WI38 (cell line): Measurements from ENCODE around the gene MRPL3.

Experiments used
- H3K4me3 ChIP-seq: 2 replicates; pipeline ENCODE4 v1.5.1; 2011; ENCODE audit warnings: low read depth, mild to moderate bottlenecking, control low read depth, low read length
- TF ChIP-seq, protein P1 (sequence below): IDR thresholded peaks from 2 replicates; pipeline ENCODE4 v1.5.1; 2012; ENCODE audit warnings: low read depth, mild to moderate bottlenecking, control low read depth, low read length

MRPL3 gene

GRCh38 chr3:131532645-131533044 is 29.9 kb upstream of the MRPL3 start:
- no peak overlapping the region for H3K4me3 ChIP-seq
- TF ChIP-seq, protein P1, sequence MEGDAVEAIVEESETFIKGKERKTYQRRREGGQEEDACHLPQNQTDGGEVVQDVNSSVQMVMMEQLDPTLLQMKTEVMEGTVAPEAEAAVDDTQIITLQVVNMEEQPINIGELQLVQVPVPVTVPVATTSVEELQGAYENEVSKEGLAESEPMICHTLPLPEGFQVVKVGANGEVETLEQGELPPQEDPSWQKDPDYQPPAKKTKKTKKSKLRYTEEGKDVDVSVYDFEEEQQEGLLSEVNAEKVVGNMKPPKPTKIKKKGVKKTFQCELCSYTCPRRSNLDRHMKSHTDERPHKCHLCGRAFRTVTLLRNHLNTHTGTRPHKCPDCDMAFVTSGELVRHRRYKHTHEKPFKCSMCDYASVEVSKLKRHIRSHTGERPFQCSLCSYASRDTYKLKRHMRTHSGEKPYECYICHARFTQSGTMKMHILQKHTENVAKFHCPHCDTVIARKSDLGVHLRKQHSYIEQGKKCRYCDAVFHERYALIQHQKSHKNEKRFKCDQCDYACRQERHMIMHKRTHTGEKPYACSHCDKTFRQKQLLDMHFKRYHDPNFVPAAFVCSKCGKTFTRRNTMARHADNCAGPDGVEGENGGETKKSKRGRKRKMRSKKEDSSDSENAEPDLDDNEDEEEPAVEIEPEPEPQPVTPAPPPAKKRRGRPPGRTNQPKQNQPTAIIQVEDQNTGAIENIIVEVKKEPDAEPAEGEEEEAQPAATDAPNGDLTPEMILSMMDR, result no peak

GRCh38 chr3:131530843-131531242 is 28.1 kb upstream of the MRPL3 start:
- TF ChIP-seq, protein P1, result no peak
- no peak overlapping the region for H3K4me3 ChIP-seq

GRCh38 chr3:131530388-131530787 is 27.6 kb upstream of the MRPL3 start:
- TF ChIP-seq, protein P1, result no peak
- H3K4me3 ChIP-seq, result no peak overlapping the region

DNA sequence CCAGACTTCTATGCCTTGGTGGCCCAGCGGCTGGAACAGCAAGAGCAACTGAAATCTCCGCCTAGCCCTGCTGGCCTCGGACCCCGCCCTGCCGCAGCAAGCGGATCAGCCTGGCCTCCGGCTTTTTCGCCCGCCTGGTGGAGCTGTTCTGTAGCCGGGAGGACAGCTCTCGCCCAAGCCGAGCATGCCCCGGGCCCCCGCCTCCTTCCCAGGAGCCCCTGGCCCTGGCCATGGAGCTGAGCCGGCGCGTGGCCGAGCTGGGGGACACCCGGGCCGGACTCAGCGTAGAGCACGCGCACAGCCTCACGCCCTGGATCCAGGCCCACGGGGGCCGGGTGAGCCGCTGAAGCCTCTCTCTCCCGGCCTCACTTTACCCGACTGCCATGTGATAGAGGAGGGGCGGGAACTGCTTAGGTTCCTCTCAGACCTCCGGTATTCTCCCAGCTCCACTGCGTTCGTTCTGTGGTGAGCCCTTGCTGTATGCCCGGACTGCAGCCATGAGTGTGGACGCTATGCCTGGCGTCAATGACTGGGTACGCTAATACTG is 24.1 kb upstream of the MRPL3 start:
- peak overlapping the region; percentile 15; the same call in 1 of the 2 replicates for H3K4me3 ChIP-seq
- TF ChIP-seq, protein P1, result no peak

DNA sequence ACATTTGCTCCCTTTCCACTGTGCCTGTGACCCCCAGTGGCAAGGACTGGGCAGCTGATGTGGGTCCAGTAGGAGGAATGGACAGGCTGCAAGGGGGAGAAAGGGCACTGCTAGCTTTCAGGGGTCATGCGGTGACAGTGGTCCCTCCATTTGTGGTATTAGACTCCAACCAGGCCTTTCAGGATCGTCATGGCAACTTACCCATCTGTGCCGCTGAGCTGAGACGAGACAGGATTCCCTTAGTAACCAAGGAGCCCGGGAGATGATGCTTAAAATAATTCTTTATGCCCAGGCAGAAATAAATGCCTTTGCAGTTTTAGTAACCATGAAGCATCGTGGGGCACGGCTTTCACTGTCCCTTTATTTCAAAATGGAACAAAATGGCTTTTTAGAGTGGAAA is 15.9 kb upstream of the MRPL3 start:
- TF ChIP-seq, protein P1, result no peak
- no peak overlapping the region for H3K4me3 ChIP-seq

DNA sequence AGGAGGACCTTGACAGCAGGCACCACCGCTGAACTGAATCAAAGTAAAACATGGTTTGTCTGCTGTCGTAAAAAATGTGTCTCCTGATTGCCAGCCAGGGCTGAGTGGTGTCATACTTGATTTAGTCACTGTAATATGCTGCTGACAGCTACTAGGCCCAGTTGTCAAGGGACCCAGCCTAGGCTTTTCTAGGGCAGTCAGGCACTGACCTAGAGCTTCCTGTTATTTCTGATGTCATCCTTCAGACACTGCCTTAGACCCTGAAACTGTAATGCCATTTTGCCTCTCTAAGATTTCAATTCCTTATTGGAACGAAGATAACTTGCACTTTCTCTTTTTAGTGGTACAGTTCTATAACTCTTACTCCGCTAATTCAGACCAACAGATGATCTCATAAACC is 2.6 kb upstream of the MRPL3 start:
- no peak overlapping the region for H3K4me3 ChIP-seq
- TF ChIP-seq, protein P1, result no peak

DNA sequence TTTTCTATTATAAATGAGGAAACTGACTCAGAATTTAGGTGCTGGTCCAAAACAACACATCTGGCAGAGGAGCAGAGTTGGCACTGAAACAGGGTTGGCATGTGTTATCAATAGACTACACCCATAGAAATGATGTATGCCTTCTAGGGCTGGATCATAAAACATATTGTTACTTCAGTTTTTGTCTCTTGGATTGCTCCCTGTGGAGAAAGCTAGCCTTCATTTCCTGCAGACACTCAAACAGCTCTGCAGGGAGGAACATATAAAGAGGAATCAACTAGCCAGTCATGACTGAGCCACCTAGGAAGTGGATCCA is 507 bp upstream of the MRPL3 start:
- TF ChIP-seq, protein P1, result no peak
- peak overlapping the region; percentile 75 for H3K4me3 ChIP-seq
